Measurements from ENCODE around the gene SPON1. TPM values are rescaled to one million over a fixed set of nuclear protein-coding genes. Genes with fewer than 3 reads are reported as not detected.

Gene SPON1
- total RNA-seq, 1 experiment from 2014 or later = 46.9 TPM

GRCh38 chr11:14132312-14132711 lies 169.8 kb downstream of the SPON1 start:
- no peak for TF ChIP-seq CTCF (IDR thresholded peaks at IDR 0.05; ENCODE audit: insufficient read depth in 1 of 2, low read depth in 1 of 2, low read length in 1 of 2, severe bottlenecking in 1 of 2, unreplicated experiment in 1 of 2)
- Mint-ChIP-seq H3K27me3 (ENCODE audit: insufficient read depth, unreplicated experiment) (no peaks in the 10 kb centered on the region), H3K36me3 (ENCODE audit: insufficient read depth, unreplicated experiment) (no peaks in the 10 kb centered on the region), H3K4me1 (ENCODE audit: low read depth, unreplicated experiment) (peaks cover 8% of the 10 kb centered on the region), H3K27ac (ENCODE audit: unreplicated experiment) (no peak overlapping the region), H3K4me3 (ENCODE audit: unreplicated experiment) (no peak overlapping the region), H3K9me3 (ENCODE audit: unreplicated experiment) (peaks cover 22% of the 10 kb centered on the region)
- Histone ChIP-seq H3K36me3 (ENCODE audit: control insufficient read depth, insufficient read depth, low read length) (no peaks in the 10 kb centered on the region; the same call in 1 of the 2 replicates), H3K27me3 (replicated peaks; ENCODE audit: control insufficient read depth, insufficient read depth, low read length) (no peaks in the 10 kb centered on the region), H3K9me3 (no peaks in the 10 kb centered on the region), H3K4me1 (peaks cover 17% of the 10 kb centered on the region), H3K4me3 (ENCODE audit: low read depth, low read length) (no peak overlapping the region)
- no TSS peak for BruUV-seq (replicated peaks)
- ChIA-PET POLR2A (no interaction called here), CTCF (interaction anchor here (0.8 kb wide), 1 partner anchor 16 kb away, joined by 3 read pairs; no protein-coding TSS in a partner anchor)
- intact Hi-C loops (cut with micrococcal nuclease; ENCODE audit: unreplicated experiment) = no loop called here
- DNase-seq = peak; percentile 16 to 45

GRCh38 chr11:14133381-14133780 lies 170.9 kb downstream of the SPON1 start:
- no peaks in the 10 kb centered on the region for H3K27me3 ChIP-seq (replicated peaks; ENCODE audit: control insufficient read depth, insufficient read depth, low read length)
- no peak overlapping the region for H3K4me3 ChIP-seq (ENCODE audit: low read depth, low read length)
- no peak for DNase-seq
- Mint-ChIP-seq H3K36me3 (ENCODE audit: insufficient read depth, unreplicated experiment) (no peaks in the 10 kb centered on the region), H3K4me3 (ENCODE audit: unreplicated experiment) (no peak overlapping the region), H3K27me3 (ENCODE audit: insufficient read depth, unreplicated experiment) (no peaks in the 10 kb centered on the region), H3K9me3 (ENCODE audit: unreplicated experiment) (peaks cover 11% of the 10 kb centered on the region), H3K27ac (ENCODE audit: unreplicated experiment) (peak overlapping the region; percentile 56), H3K4me1 (ENCODE audit: low read depth, unreplicated experiment) (peaks cover 8% of the 10 kb centered on the region)
- no peaks in the 10 kb centered on the region; the same call in 1 of the 2 replicates for H3K36me3 ChIP-seq (ENCODE audit: control insufficient read depth, insufficient read depth, low read length)
- TF ChIP-seq CTCF (IDR thresholded peaks at IDR 0.05; ENCODE audit: insufficient read depth in 1 of 2, low read depth in 1 of 2, low read length in 1 of 2, severe bottlenecking in 1 of 2, unreplicated experiment in 1 of 2) = no peak
- H3K9me3 ChIP-seq = no peaks in the 10 kb centered on the region
- ChIA-PET CTCF (no interaction called here), POLR2A (no interaction called here)
- BruUV-seq (replicated peaks) = no TSS peak
- peaks cover 17% of the 10 kb centered on the region for H3K4me1 ChIP-seq
- intact Hi-C loops (cut with micrococcal nuclease; ENCODE audit: unreplicated experiment) = no loop called here

- intact Hi-C loops (cut with micrococcal nuclease; ENCODE audit: unreplicated experiment) = no loop called here
- Mint-ChIP-seq H3K9me3 (ENCODE audit: unreplicated experiment) (no peaks in the 10 kb centered on the region), H3K27me3 (ENCODE audit: insufficient read depth, unreplicated experiment) (no peaks in the 10 kb centered on the region), H3K4me1 (ENCODE audit: low read depth, unreplicated experiment) (peaks cover 8% of the 10 kb centered on the region), H3K27ac (ENCODE audit: unreplicated experiment) (no peak overlapping the region), H3K36me3 (ENCODE audit: insufficient read depth, unreplicated experiment) (no peaks in the 10 kb centered on the region), H3K4me3 (ENCODE audit: unreplicated experiment) (no peak overlapping the region)
- Histone ChIP-seq H3K9me3 (no peaks in the 10 kb centered on the region), H3K36me3 (ENCODE audit: control insufficient read depth, insufficient read depth, low read length) (no peaks in the 10 kb centered on the region), H3K27me3 (replicated peaks; ENCODE audit: control insufficient read depth, insufficient read depth, low read length) (no peaks in the 10 kb centered on the region), H3K4me3 (ENCODE audit: low read depth, low read length) (no peak overlapping the region), H3K4me1 (peaks cover 17% of the 10 kb centered on the region)
- no TSS peak for BruUV-seq (replicated peaks)
- TF ChIP-seq CTCF (IDR thresholded peaks at IDR 0.05; ENCODE audit: insufficient read depth in 1 of 2, low read depth in 1 of 2, low read length in 1 of 2, severe bottlenecking in 1 of 2, unreplicated experiment in 1 of 2) = no peak
- CTCF ChIA-PET = no interaction called here
- DNase-seq = no peak
- POLR2A ChIA-PET = no interaction called here
These were observed 174.0 kb downstream of the SPON1 start for GRCh38 chr11:14136561-14136960.
